ENCODE data around the gene WDR35. TPM values are rescaled to one million over a fixed set of nuclear protein-coding genes. Genes with fewer than 3 reads are reported as not detected.

The WDR35 gene
- total RNA-seq, 1 donor, result 21.0 TPM

DNA sequence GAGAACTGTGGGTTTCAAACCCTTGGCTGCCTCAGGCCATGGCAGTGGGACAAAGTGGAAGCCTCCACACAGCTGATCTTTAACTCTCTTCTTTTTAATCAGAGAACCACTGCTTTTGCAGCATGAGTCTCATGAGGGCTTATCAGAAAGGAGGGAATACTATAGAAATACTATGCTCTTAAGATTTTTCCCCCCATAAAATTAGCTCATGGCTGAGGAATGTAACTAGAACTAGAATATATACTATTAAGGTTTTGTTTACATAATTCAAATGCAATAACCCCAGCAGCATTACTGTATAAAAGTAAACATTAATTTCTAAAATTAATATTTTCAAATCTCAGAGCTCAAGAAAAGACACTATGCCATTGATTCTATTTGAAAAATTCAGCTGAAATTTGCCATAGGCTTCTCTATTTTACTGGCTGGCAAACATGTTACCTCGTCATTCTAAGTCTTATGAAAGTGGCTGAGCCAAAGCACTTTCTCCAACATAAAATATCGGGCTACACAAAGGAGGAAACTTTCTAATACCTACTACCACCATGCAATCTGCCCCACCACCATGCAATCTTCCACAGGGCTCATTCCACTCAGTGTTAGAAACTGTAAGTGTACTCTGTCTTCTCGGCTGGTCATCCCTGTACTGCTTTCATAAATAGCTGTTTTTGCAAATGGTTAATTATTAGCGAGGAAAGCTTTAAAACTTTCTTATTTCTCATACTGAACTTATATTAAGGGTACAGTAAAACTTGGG lies 42.5 kb downstream of the WDR35 start:
- DNase-seq (ENCODE audit: low read depth), result no peak
- H3K4me3 ChIP-seq (ENCODE audit: low read depth, low read length), result no peak overlapping the region
- TF ChIP-seq, protein P1, sequence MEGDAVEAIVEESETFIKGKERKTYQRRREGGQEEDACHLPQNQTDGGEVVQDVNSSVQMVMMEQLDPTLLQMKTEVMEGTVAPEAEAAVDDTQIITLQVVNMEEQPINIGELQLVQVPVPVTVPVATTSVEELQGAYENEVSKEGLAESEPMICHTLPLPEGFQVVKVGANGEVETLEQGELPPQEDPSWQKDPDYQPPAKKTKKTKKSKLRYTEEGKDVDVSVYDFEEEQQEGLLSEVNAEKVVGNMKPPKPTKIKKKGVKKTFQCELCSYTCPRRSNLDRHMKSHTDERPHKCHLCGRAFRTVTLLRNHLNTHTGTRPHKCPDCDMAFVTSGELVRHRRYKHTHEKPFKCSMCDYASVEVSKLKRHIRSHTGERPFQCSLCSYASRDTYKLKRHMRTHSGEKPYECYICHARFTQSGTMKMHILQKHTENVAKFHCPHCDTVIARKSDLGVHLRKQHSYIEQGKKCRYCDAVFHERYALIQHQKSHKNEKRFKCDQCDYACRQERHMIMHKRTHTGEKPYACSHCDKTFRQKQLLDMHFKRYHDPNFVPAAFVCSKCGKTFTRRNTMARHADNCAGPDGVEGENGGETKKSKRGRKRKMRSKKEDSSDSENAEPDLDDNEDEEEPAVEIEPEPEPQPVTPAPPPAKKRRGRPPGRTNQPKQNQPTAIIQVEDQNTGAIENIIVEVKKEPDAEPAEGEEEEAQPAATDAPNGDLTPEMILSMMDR (IDR thresholded peaks at IDR 0.05; ENCODE audit: insufficient read depth, low read length), result no peak

DNA sequence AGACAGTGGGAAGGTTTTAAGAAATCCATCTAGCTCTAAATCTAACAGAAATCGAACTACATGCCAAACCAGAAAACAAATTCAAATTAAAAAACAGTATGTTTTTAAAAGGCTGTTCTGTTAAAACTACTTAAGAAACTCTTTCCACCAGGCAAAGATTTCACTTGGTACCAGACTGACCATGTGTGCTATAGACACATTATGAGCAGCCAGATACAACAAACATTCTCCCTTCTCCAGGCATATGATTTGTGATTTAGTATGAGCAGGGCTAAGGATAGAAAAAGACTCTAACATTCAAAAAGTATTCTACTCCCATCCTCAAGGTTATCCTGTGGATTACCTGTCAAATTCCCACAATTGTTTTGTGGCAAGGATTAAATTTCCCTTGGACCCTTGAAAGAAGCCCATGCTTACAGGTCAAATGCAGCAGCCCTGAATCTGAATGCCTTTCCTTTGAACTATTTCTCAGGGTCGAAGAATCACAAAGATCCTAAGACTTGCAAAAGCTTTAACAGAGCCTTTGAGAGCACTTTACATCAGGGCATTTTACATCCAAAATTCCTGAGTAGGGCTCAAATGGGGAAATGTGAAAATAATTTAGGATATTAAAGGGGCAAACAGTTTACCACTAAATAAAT lies 45.6 kb downstream of the WDR35 start:
- H3K4me3 ChIP-seq (ENCODE audit: low read depth, low read length), result no peak overlapping the region
- TF ChIP-seq, protein P1 (IDR thresholded peaks at IDR 0.05; ENCODE audit: insufficient read depth, low read length), result no peak
- no peak for DNase-seq (ENCODE audit: low read depth)

- TF ChIP-seq, protein P1 (IDR thresholded peaks at IDR 0.05; ENCODE audit: insufficient read depth, low read length), result no peak
- no peak overlapping the region for H3K4me3 ChIP-seq (ENCODE audit: low read depth, low read length)
- no peak for DNase-seq (ENCODE audit: low read depth)
These were observed 46.7 kb downstream of the WDR35 start for GRCh38 chr2:19943189-19943588.

DNA sequence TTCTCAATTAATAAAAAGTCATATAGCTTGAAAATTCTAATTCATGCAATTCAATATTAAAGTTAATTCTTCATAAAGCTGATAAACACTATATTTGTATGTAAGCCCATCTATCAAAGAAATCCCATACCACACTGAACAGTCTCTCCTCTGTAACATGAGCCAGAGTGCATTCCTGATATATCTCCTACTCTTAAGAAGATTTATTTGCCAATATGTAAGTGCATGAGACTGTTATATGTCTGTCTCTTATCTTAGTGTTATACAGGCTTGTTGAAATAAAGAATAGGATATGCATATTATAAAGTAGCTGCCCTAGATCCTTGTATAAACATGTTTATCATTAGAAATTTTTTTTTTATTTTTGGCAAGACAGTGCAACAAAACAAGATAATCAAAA lies 47.7 kb downstream of the WDR35 start:
- H3K4me3 ChIP-seq (ENCODE audit: low read depth, low read length), result no peak overlapping the region
- no peak for DNase-seq (ENCODE audit: low read depth)
- TF ChIP-seq, protein P1 (IDR thresholded peaks at IDR 0.05; ENCODE audit: insufficient read depth, low read length), result no peak

- no peak overlapping the region for H3K4me3 ChIP-seq (ENCODE audit: low read depth, low read length)
- no peak for DNase-seq (ENCODE audit: low read depth)
- TF ChIP-seq, protein P1 (IDR thresholded peaks at IDR 0.05; ENCODE audit: insufficient read depth, low read length), result no peak
These were observed 52.9 kb downstream of the WDR35 start for GRCh38 chr2:19937004-19937403.

DNA sequence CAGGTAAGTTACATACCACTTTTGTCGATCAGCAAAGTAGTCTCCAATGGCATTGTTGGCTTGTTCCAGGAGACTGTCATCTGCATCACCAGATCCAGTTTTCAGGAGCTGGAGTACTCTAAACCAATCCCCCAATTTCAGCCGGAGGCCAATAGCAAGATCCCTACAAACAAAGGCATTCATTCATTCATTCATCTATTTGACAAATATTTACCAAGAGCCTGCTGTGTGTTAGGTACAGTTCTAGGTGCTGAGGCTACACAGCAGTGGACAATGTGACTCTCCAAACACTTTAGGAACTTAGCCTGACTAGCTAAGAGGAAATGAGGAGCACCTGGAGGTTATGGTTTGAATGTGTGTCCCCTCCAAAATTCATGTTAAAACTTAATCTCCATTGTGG lies 53.7 kb downstream of the WDR35 start:
- TF ChIP-seq, protein P1 (IDR thresholded peaks at IDR 0.05; ENCODE audit: insufficient read depth, low read length), result no peak
- DNase-seq (ENCODE audit: low read depth), result no peak
- H3K4me3 ChIP-seq (ENCODE audit: low read depth, low read length), result no peak overlapping the region

All from fibroblast of the aortic adventitia (primary cell).